Metanephros (tissue), 2 donors: ENCODE results near the gene ARHGAP32. TPM values are rescaled to one million over a fixed set of nuclear protein-coding genes. Genes with fewer than 3 reads are reported as not detected.

Experiments used
- small RNA-seq: library from RNA; depleted of rRNA; stranded (forward); fragments of <200 nt; gene quantifications from one replicate; pipeline ENCODE3, GENCODE V24; 2014; ENCODE audit warnings: low replicate concordance
- total RNA-seq: library from RNA; depleted of rRNA; stranded (reverse); fragments of >200 nt; gene quantifications from one replicate; pipeline ENCODE4 v1.2.3, GENCODE V29; 2014

ARHGAP32 gene
- total RNA-seq = 34.2 TPM

DNA sequence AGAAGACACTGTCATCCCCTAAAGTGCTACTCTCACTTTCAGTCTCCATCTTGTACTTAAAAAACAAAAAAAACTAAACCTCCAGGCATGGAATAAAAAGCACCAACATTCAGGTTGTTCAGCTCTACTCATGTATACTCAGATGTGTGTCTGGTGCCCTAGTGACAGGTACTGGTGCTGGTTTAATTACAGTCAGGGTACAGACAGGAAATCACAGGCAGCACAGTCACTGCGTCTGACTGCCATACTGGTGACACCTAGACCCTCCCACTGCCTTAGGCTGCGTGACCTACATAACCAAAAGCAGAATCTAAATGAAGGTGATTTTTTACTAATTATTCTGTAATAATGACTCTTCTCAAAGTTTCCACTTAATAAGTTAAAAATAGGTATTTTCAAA, at the start of gene ARHGAP32:
ARHGAP32 (minus strand) TSS at position 176 of the 400 bp plus-strand sequence; CDS start at position 49, 127 bp downstream.

GRCh38 chr11:128942817-128943427, 249.2 kb downstream of the ARHGAP32 start, which contains the start of gene TP53AIP1:
Gene TP53AIP1 (minus strand): TSS chr11:128942871. CDS start chr11:128937818, 5,053 bp downstream.

Small RNA genes within 50 kb of the gene (small RNA-seq; reads per million reads assigned to genes)
- not detected for gene RF00019
- not detected for gene RNU6-874P
- gene RNU6-876P = not detected

Other genes with a start within 250 kb of the ARHGAP32 start
- gene TP53AIP1, start 249.5 kb downstream of the ARHGAP32 start, total RNA-seq = 0.58 TPM
- 0.12 TPM for gene BARX2, start 183.5 kb upstream of the ARHGAP32 start, total RNA-seq